A549 (cell line): ENCODE results near the gene DYRK4.

Experiments used
- BHLHE40 ChIP-seq: IDR thresholded peaks from 2 replicates; pipeline ENCODE4 v1.6.1; 2012; ENCODE audit warnings: low read depth, low read length, inconsistent platforms
- CTCF ChIP-seq: fragments of >200 bp; sonication (Bioruptor Twin); formaldehyde crosslinking; IDR thresholded peaks from 3 replicates; pipeline ENCODE4 v1.5.1; 2016
- HDAC2 ChIP-seq: fragments of 200-600 bp; sonication (generic); IDR thresholded peaks from 2 replicates; pipeline ENCODE4 v1.6.1; 2016
- HMGXB4 ChIP-seq: fragments of 250-450 bp; sonication (Bioruptor Pico); IDR thresholded peaks from 2 replicates; pipeline ENCODE4 v1.5.0; 2021; ENCODE audit warnings: mild to moderate bottlenecking, moderate library complexity, borderline replicate concordance
- MAFK ChIP-seq: fragments of 450-650 bp; IDR thresholded peaks from 2 replicates; pipeline ENCODE4 v1.6.1; 2014; ENCODE audit not compliant: partially characterized antibody
- MYC ChIP-seq: IDR thresholded peaks from 2 replicates; pipeline ENCODE4 v1.6.1; 2012; ENCODE audit warnings: mild to moderate bottlenecking, inconsistent platforms, low read length, improper control_type of control experiment, borderline replicate concordance
- NFE2L2 ChIP-seq: fragments of 150-350 bp; conservative IDR thresholded peaks from 2 replicates; pipeline ENCODE4 v1.6.1; 2014; ENCODE audit warnings: low read length
- POLR2A ChIP-seq: IDR thresholded peaks from 2 replicates; pipeline ENCODE4 v1.6.1; 2012; ENCODE audit warnings: mild to moderate bottlenecking, low read length
- SREBF2 ChIP-seq: fragments of 450-650 bp; IDR thresholded peaks from 2 replicates; pipeline ENCODE4 v1.6.1; 2014; ENCODE audit warnings: mild to moderate bottlenecking, moderate library complexity
- TFCP2L1 ChIP-seq: fragments of 250-450 bp; sonication (Bioruptor Pico); IDR thresholded peaks from 2 replicates; pipeline ENCODE4 v1.5.0; 2021; ENCODE audit warnings: mild to moderate bottlenecking
- USF2 ChIP-seq: fragments of 450-650 bp; IDR thresholded peaks from 2 replicates; pipeline ENCODE4 v1.6.1; 2014; ENCODE audit warnings: antibody characterized with exemption
- TF ChIP-seq, protein P1 (sequence below): fragments of 200-600 bp; sonication (generic); IDR thresholded peaks from 2 replicates; pipeline ENCODE4 v1.6.1; 2016; ENCODE audit warnings: antibody characterized with exemption, mild to moderate bottlenecking, moderate library complexity
- TF ChIP-seq, protein P2 (sequence below): IDR thresholded peaks from 2 replicates; pipeline ENCODE4 v1.6.1; 2012

- no peak for TF ChIP-seq CTCF
- TF ChIP-seq, protein P1, sequence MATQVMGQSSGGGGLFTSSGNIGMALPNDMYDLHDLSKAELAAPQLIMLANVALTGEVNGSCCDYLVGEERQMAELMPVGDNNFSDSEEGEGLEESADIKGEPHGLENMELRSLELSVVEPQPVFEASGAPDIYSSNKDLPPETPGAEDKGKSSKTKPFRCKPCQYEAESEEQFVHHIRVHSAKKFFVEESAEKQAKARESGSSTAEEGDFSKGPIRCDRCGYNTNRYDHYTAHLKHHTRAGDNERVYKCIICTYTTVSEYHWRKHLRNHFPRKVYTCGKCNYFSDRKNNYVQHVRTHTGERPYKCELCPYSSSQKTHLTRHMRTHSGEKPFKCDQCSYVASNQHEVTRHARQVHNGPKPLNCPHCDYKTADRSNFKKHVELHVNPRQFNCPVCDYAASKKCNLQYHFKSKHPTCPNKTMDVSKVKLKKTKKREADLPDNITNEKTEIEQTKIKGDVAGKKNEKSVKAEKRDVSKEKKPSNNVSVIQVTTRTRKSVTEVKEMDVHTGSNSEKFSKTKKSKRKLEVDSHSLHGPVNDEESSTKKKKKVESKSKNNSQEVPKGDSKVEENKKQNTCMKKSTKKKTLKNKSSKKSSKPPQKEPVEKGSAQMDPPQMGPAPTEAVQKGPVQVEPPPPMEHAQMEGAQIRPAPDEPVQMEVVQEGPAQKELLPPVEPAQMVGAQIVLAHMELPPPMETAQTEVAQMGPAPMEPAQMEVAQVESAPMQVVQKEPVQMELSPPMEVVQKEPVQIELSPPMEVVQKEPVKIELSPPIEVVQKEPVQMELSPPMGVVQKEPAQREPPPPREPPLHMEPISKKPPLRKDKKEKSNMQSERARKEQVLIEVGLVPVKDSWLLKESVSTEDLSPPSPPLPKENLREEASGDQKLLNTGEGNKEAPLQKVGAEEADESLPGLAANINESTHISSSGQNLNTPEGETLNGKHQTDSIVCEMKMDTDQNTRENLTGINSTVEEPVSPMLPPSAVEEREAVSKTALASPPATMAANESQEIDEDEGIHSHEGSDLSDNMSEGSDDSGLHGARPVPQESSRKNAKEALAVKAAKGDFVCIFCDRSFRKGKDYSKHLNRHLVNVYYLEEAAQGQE: no peak
- TF ChIP-seq NFE2L2: no peak
- no peak for TF ChIP-seq HMGXB4
- TF ChIP-seq HDAC2: no peak
- no peak for TF ChIP-seq SREBF2
- TF ChIP-seq MYC: no peak
- TF ChIP-seq TFCP2L1 (CRISPR knock-in tag): no peak
- no peak for TF ChIP-seq USF2
- TF ChIP-seq, protein P2, sequence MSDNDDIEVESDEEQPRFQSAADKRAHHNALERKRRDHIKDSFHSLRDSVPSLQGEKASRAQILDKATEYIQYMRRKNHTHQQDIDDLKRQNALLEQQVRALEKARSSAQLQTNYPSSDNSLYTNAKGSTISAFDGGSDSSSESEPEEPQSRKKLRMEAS: no peak
- TF ChIP-seq MAFK: no peak
- TF ChIP-seq POLR2A: no peak
- TF ChIP-seq BHLHE40: no peak
Measured at GRCh38 chr12:4645023-4645422, 83.0 kb downstream of the DYRK4 start.
